Astrocyte (in vitro differentiated cells and primary cell): ENCODE measurements around the gene ST3GAL6.

Source experiments
- CTCF ChIP-seq: IDR thresholded peaks from 2 replicates; pipeline ENCODE4 v1.5.1; 2011; ENCODE audit warnings: low read depth, mild to moderate bottlenecking, inconsistent platforms, low read length, moderate library complexity; ENCODE audit not compliant: insufficient read depth
- EZH2 ChIP-seq: IDR thresholded peaks from 2 replicates; pipeline ENCODE4 v1.6.1; 2012; ENCODE audit warnings: mild to moderate bottlenecking, low read length, inconsistent platforms; ENCODE audit not compliant: insufficient read depth

GRCh38 chr3:98800401-98800800 lies 37.3 kb downstream of the ST3GAL6 start:
- TF ChIP-seq CTCF (no peak), EZH2 (no peak)
